ENCODE measurements around the gene PDE6A. TPM values are rescaled to one million over a fixed set of nuclear protein-coding genes. Genes with fewer than 3 reads are reported as not detected.

PDE6A gene
- total and polyA plus RNA-seq, 8 donors = 0.14 to 0.24 (median 0.18) TPM; not detected in 2

DNA sequence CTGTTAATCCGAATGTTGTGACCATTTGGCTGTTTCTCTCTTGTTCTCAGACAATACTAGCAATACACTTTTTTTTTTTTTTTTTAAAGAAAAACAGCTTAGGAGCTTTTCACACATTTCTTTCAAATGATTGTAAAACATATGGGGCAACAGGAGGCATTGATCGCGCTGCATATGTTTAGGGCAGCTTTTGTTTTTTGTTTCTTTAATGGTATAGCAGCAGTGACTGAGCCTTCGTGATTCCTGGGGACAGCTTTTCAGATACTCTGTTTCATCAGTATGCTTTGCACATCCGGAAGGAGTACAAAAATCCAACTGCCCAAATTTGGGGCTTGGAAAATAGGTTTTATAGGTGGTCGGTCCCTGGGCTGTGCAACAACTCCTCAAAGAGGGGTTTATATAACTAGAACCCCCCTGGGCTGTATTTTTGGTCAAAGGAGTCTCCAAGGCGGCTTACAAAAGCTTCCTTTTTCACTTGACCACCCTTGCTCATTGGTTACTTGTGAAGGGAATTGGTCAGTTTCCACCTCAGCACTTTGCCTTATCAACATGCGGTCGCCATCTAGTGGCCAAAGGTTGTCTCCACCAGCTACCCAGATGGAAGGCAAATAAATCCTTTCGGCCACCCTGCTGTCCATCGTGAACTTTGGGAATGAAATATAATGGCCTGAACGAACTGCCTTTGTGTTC is 91.8 kb downstream of the PDE6A start:
- Histone ChIP-seq H3K27me3 (no peaks in the 10 kb centered on the region), H3K36me3 (peaks cover 0 to 12% of the 10 kb centered on the region in 2 donors), H3K4me1 (peaks cover 0 to 13% of the 10 kb centered on the region in 2 donors), H3K4me3 (no peak overlapping the region), H3K9me3 (no peaks in the 10 kb centered on the region), H3K27ac (no peak overlapping the region)
- intact Hi-C loops (cut with DNase I) = no loop called here
- ATAC-seq (peak; percentile 91), DNase-seq (peak in 3 of 4 donors; percentile 57 to 75 (median 62))
- TF ChIP-seq, protein P1, sequence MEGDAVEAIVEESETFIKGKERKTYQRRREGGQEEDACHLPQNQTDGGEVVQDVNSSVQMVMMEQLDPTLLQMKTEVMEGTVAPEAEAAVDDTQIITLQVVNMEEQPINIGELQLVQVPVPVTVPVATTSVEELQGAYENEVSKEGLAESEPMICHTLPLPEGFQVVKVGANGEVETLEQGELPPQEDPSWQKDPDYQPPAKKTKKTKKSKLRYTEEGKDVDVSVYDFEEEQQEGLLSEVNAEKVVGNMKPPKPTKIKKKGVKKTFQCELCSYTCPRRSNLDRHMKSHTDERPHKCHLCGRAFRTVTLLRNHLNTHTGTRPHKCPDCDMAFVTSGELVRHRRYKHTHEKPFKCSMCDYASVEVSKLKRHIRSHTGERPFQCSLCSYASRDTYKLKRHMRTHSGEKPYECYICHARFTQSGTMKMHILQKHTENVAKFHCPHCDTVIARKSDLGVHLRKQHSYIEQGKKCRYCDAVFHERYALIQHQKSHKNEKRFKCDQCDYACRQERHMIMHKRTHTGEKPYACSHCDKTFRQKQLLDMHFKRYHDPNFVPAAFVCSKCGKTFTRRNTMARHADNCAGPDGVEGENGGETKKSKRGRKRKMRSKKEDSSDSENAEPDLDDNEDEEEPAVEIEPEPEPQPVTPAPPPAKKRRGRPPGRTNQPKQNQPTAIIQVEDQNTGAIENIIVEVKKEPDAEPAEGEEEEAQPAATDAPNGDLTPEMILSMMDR (IDR thresholded peaks at IDR 0.05) = peak; percentile 80 to 82

DNA sequence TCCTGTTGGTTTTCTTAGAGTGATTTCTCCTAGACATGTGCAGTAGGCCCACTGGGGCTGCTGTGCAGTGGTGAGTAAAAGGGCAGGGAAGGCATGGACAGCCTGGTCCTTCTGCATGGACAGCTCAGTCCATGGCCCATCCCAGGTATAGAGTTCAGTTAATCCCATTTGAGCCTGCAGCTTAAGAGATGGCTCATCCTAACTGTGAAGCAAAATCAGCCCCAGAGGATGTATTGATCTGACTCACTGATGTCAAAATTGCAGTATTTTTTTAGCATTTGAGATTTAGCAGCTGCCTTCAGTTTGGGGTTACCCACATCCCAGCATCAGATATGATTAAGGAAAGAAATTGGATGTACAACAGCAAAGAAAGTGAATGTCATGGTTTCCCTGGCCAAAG is 93.4 kb downstream of the PDE6A start:
- peaks cover 0 to 3% of the 10 kb centered on the region in 2 donors for H3K4me1 ChIP-seq
- DNase-seq (no peak), ATAC-seq (no peak)
- intact Hi-C loops (cut with DNase I) = no loop called here
- no peaks in the 10 kb centered on the region for H3K27me3 ChIP-seq
- no peaks in the 10 kb centered on the region for H3K9me3 ChIP-seq
- no peak overlapping the region for H3K27ac ChIP-seq
- TF ChIP-seq, protein P1 (IDR thresholded peaks at IDR 0.05) = no peak
- H3K36me3 ChIP-seq = peaks cover 0 to 28% of the 10 kb centered on the region in 2 donors
- H3K4me3 ChIP-seq = no peak overlapping the region

- ATAC-seq (no peak), DNase-seq (no peak)
- Histone ChIP-seq H3K4me1 (peaks cover 0 to 2% of the 10 kb centered on the region in 2 donors), H3K27ac (no peak overlapping the region), H3K4me3 (no peak overlapping the region), H3K36me3 (peaks cover 0 to 38% of the 10 kb centered on the region in 2 donors), H3K27me3 (no peaks in the 10 kb centered on the region), H3K9me3 (no peaks in the 10 kb centered on the region)
- intact Hi-C loops (cut with DNase I) = no loop called here
- TF ChIP-seq, protein P1 (IDR thresholded peaks at IDR 0.05) = no peak
Measured at GRCh38 chr5:149849966-149850910, 94.4 kb downstream of the PDE6A start.

DNA sequence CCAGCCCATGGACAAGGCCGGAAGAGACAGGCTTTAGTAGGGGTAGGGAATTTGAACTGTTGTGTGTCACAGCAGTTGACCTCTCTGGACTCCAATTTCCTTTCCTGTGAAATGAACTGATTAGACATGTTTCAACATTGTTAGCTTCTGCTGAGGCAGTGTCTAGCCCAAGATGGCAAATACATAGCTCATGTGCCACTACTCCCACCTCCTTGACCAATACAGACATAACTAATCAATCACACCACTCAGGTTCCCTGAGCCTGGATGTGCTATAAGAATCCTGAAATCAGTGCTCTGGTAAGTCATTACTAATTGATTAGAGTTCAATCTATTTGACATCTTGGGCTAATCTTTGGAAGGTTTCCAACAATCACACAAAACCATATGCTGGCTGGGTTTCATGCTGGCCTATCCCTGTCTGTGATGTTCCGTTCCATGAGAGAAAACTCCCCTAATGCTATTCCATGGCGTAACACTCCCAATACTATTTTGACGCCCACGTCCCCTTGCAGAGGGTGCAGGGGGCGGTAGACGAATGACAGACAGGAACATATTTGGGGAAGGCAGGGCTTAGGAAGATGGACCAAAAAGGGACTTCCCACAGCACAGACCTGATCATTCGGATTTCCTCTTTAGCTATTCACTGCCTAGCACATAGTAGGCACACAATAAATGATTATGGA is 95.2 kb downstream of the PDE6A start:
- Histone ChIP-seq H3K27me3 (no peaks in the 10 kb centered on the region), H3K4me1 (no peaks in the 10 kb centered on the region), H3K27ac (no peak overlapping the region), H3K36me3 (peaks cover 0 to 39% of the 10 kb centered on the region in 2 donors), H3K9me3 (no peaks in the 10 kb centered on the region), H3K4me3 (no peak overlapping the region)
- ATAC-seq = no peak
- intact Hi-C loops (cut with DNase I) = no loop called here
- DNase-seq = no peak
- TF ChIP-seq, protein P1 (IDR thresholded peaks at IDR 0.05) = no peak
